Esophagus squamous epithelium (tissue), 5 donors: ENCODE results near the gene SDR9C7. TPM values are rescaled to one million over a fixed set of nuclear protein-coding genes. Genes with fewer than 3 reads are reported as not detected.
"Not testable (repeated sequence)": the region's sequence is repeated elsewhere in the genome, so short reads cannot be mapped to it uniquely, and the experiment has no call there.

ENCODE experiments used
- DNase-seq: peaks from one replicate; lab custom pipeline; 2025; lab: John Stamatoyannopoulos, UW
- H3K27ac ChIP-seq, 4 donors: fragments of 200-600 bp; sonication (generic); one replicate each; pipeline ENCODE4 v1.5.1; 2016 to 2019; ENCODE audit warnings: mild to moderate bottlenecking in 1 of 4
- H3K27me3 ChIP-seq, 4 donors: fragments of 200-600 bp; sonication (generic); 1 replicate in 3 of 4; 2 replicates in 1 of 4; pipeline versions ENCODE4 v1.5.1 to v1.6.0; 2017 to 2021; ENCODE audit warnings: antibody characterized with exemption in 1 of 4
- H3K36me3 ChIP-seq, 3 donors: fragments of 200-600 bp; sonication (generic); one replicate each; pipeline ENCODE4 v1.5.1; 2016 to 2019
- H3K4me1 ChIP-seq, 3 donors: fragments of 200-600 bp; sonication (generic); one replicate each; pipeline ENCODE4 v1.5.1; 2017 to 2019
- H3K4me3 ChIP-seq, 4 donors: fragments of 200-600 bp; sonication (generic); 1 replicate in 3 of 4; 2 replicates in 1 of 4; pipeline ENCODE4 v1.5.1; 2016 to 2019; ENCODE audit warnings: mild to moderate bottlenecking in 2 of 4, moderate library complexity in 1 of 4
- H3K9me3 ChIP-seq, 3 donors: fragments of 200-600 bp; sonication (generic); one replicate each; pipeline ENCODE4 v1.5.1; 2016 to 2019
- CTCF ChIP-seq, 6 experiments: fragments of 450-650 bp in 4 of 6; fragments of 200-600 bp in 2 of 6; sonication (generic) in 2 of 6; IDR thresholded peaks; one replicate each; pipeline ENCODE4 v1.5.1; 2016 to 2019; ENCODE audit warnings: antibody characterized with exemption in 6 of 6, mild to moderate bottlenecking in 4 of 6, moderate library complexity in 4 of 6
- POLR2A ChIP-seq, 4 donors: fragments of 450-650 bp; IDR thresholded peaks; one replicate each; pipeline ENCODE4 v1.6.1; 2017; ENCODE audit warnings: antibody characterized with exemption in 4 of 4, mild to moderate bottlenecking in 4 of 4, moderate library complexity in 3 of 4
- WGBS, 2 donors: methylation state at CpG; one replicate each; pipeline ENCODE4 v1.1.5; 2018; 5-methylcytosine and 5-hydroxymethylcytosine counted together
- intact Hi-C: fragments of 100-400 bp; cut with DNase I; formaldehyde crosslinking; loops from one replicate; pipeline ENCODE4 v1.15.0; 2022
- total RNA-seq, 4 donors: library from RNA; depleted of rRNA; stranded (reverse); fragments of >200 nt; gene quantifications; one replicate each; pipeline ENCODE4 v1.1.0, GENCODE V29; 2016
- donor health status: DM: yes; HTN: yes; CAD: no.

The SDR9C7 gene
- total RNA-seq, 4 donors from 2014 or later = 2.9 to 42.1 (median 19.8) TPM

GRCh38 chr12:56885316-56885715 is 48.9 kb downstream of the SDR9C7 start:
- WGBS, 2 donors = 69 to 92% methylated on average over 1 of the region's 1 CpG
- no peaks in the 10 kb centered on the region for H3K4me1 ChIP-seq
- TF ChIP-seq POLR2A (IDR thresholded peaks at IDR 0.05) (no peak), CTCF (IDR thresholded peaks at IDR 0.05) (no peak)
- intact Hi-C loops = no loop called here
- no peaks in the 10 kb centered on the region for H3K36me3 ChIP-seq
- DNase-seq = no peak
- H3K27me3 ChIP-seq = no peaks in the 10 kb centered on the region
- no peak overlapping the region for H3K27ac ChIP-seq
- H3K4me3 ChIP-seq = no peak overlapping the region
- H3K9me3 ChIP-seq = peaks cover 0 to 9% (median 0%) of the 10 kb centered on the region in 3 donors

GRCh38 chr12:56884421-56884820 is 49.8 kb downstream of the SDR9C7 start:
- WGBS, 2 donors = 70 to 73% methylated on average over 1 of the region's 1 CpG
- TF ChIP-seq CTCF (IDR thresholded peaks at IDR 0.05) (no peak), POLR2A (IDR thresholded peaks at IDR 0.05) (no peak)
- Histone ChIP-seq H3K27me3 (no peaks in the 10 kb centered on the region), H3K4me3 (no peak overlapping the region), H3K36me3 (no peaks in the 10 kb centered on the region), H3K27ac (no peak overlapping the region), H3K4me1 (no peaks in the 10 kb centered on the region), H3K9me3 (peaks cover 0 to 9% (median 0%) of the 10 kb centered on the region in 3 donors)
- no peak for DNase-seq
- intact Hi-C loops = no loop called here

GRCh38 chr12:56882407-56882806 is 51.8 kb downstream of the SDR9C7 start:
- WGBS, 2 donors = 66 to 82% methylated on average over 3 of the region's 3 CpGs
- intact Hi-C loops = not testable (repeated sequence)

GRCh38 chr12:56880125-56880992 is 53.8 kb downstream of the SDR9C7 start:
- intact Hi-C loops = no loop called here
- no peaks in the 10 kb centered on the region for H3K27me3 ChIP-seq
- H3K36me3 ChIP-seq = no peaks in the 10 kb centered on the region
- TF ChIP-seq POLR2A (IDR thresholded peaks at IDR 0.05) = no peak
- no peak for TF ChIP-seq CTCF (IDR thresholded peaks at IDR 0.05)
- 13% methylated on average over 1 of the region's 1 CpG; no CpG with 5 or more reads in 1 of the 2 donors for WGBS, 2 donors
- DNase-seq = no peak
- H3K4me1 ChIP-seq = no peaks in the 10 kb centered on the region
- no peak overlapping the region for H3K4me3 ChIP-seq
- H3K27ac ChIP-seq = no peak overlapping the region
- H3K9me3 ChIP-seq = peaks cover 0 to 9% (median 0%) of the 10 kb centered on the region in 3 donors

More at GRCh38 chr12:56882407-56882806, 51.8 kb downstream of the SDR9C7 start:
- not testable (repeated sequence) for DNase-seq, H3K4me3 ChIP-seq, H3K9me3 ChIP-seq, H3K36me3 ChIP-seq, H3K27ac ChIP-seq, H3K27me3 ChIP-seq, H3K4me1 ChIP-seq

- H3K4me3 ChIP-seq, H3K4me1 ChIP-seq, intact Hi-C loops, H3K27me3 ChIP-seq, H3K27ac ChIP-seq, H3K9me3 ChIP-seq, H3K36me3 ChIP-seq, DNase-seq: not testable (repeated sequence)
- WGBS, 2 donors = 68 to 100% methylated on average over 1 to 3 of the region's 28 CpGs
Observed at GRCh38 chr12:56879240-56880124, 54.7 kb downstream of the SDR9C7 start.

GRCh38 chr12:56878010-56878339 is 56.2 kb downstream of the SDR9C7 start:
- Histone ChIP-seq H3K27me3 (no peaks in the 10 kb centered on the region), H3K27ac (no peak overlapping the region), H3K9me3 (peaks cover 0 to 9% (median 0%) of the 10 kb centered on the region in 3 donors), H3K4me3 (no peak overlapping the region), H3K36me3 (no peaks in the 10 kb centered on the region), H3K4me1 (no peaks in the 10 kb centered on the region)
- TF ChIP-seq CTCF (IDR thresholded peaks at IDR 0.05) = no peak
- TF ChIP-seq POLR2A (IDR thresholded peaks at IDR 0.05) = no peak
- intact Hi-C loops = no loop called here
- DNase-seq = no peak
